Activated CD8-positive, alpha-beta memory T cell treated with anti-CD3 and anti-CD28 coated beads, Interleukin-2, amount 50 U/mL, for 24 hours (primary cell): ENCODE measurements around the gene MELK.

Source experiments
- DNase-seq: peaks from one replicate; pipeline ENCODE4 v3.0.0-alpha.2; 2020; ENCODE audit errors: extremely low read depth

The MELK gene

GRCh38 chr9:36676091-36676490 lies 103.4 kb downstream of the MELK start:
- DNase-seq = no peak

- DNase-seq = no peak
Measured at GRCh38 chr9:36676778-36677485, 104.2 kb downstream of the MELK start.

- no peak for DNase-seq
Measured at GRCh38 chr9:36677611-36678010, 104.9 kb downstream of the MELK start.

GRCh38 chr9:36679710-36680109 lies 107.0 kb downstream of the MELK start:
- no peak for DNase-seq

- no peak for DNase-seq
Measured at GRCh38 chr9:36686471-36686870, 113.8 kb downstream of the MELK start.

GRCh38 chr9:36690412-36691168 lies 117.9 kb downstream of the MELK start:
- DNase-seq = no peak

- no peak for DNase-seq
Measured at GRCh38 chr9:36691671-36692070, 119.0 kb downstream of the MELK start.

- DNase-seq = no peak
Measured at GRCh38 chr9:36698984-36699383, 126.3 kb downstream of the MELK start.

GRCh38 chr9:36704148-36704547 lies 131.5 kb downstream of the MELK start:
- no peak for DNase-seq

GRCh38 chr9:36713515-36714490 lies 141.1 kb downstream of the MELK start:
- no peak for DNase-seq

GRCh38 chr9:36716496-36716895 lies 143.8 kb downstream of the MELK start:
- DNase-seq = no peak

- DNase-seq = no peak
Measured at GRCh38 chr9:36717276-36717675, 144.6 kb downstream of the MELK start.

GRCh38 chr9:36718612-36719011 lies 145.9 kb downstream of the MELK start:
- no peak for DNase-seq

GRCh38 chr9:36720043-36720442 lies 147.3 kb downstream of the MELK start:
- DNase-seq = no peak

- DNase-seq = no peak
Measured at GRCh38 chr9:36721846-36722588, 149.3 kb downstream of the MELK start.

- DNase-seq = no peak
Measured at GRCh38 chr9:36725777-36726356, 153.2 kb downstream of the MELK start.
